HG03432 (cell line): ENCODE measurements around the gene GOLGA6L4.
"Not testable (repeated sequence)": the region's sequence is repeated elsewhere in the genome, so short reads cannot be mapped to it uniquely, and the experiment has no call there.

ENCODE experiments used
- ATAC-seq: cut with Tn5 transposase; IDR thresholded peaks from one replicate; pipeline ENCODE4 v1.9.1; 2021; ENCODE audit warnings: mild to moderate bottlenecking, moderate library complexity; ENCODE audit not compliant: unreplicated experiment

GOLGA6L4 gene

GRCh38 chr15:84235573-84235972, at the start of gene GOLGA6L4:
Gene GOLGA6L4, plus strand, starts transcription at chr15:84235773. Its CDS starts 62 bp downstream, at chr15:84235835.
- not testable (repeated sequence) for ATAC-seq

- ATAC-seq, result not testable (repeated sequence)
Measured at GRCh38 chr15:84192982-84193381, 42.6 kb upstream of the GOLGA6L4 start.

GRCh38 chr15:84195603-84196002, 40.0 kb upstream of the GOLGA6L4 start:
- ATAC-seq, result peak; percentile 84

GRCh38 chr15:84196530-84197188, 38.9 kb upstream of the GOLGA6L4 start:
- not testable (repeated sequence) for ATAC-seq

GRCh38 chr15:84199865-84200264, 35.7 kb upstream of the GOLGA6L4 start:
- ATAC-seq, result not testable (repeated sequence)

GRCh38 chr15:84246441-84246840, 10.9 kb downstream of the GOLGA6L4 start:
- not testable (repeated sequence) for ATAC-seq
